Measurements from ENCODE around the gene FANCG.

GRCh38 chr9:35078066-35078465 lies 1.7 kb downstream of the FANCG start:
- TF ChIP-seq POLR2A (IDR thresholded peaks at IDR 0.05): no peak
- no peak for TF ChIP-seq CTCF (IDR thresholded peaks at IDR 0.05)

All from uterus (tissue), 2 donors.